ENCODE data around the gene SPOCK1.
"Not testable (repeated sequence)": the region's sequence is repeated elsewhere in the genome, so short reads cannot be mapped to it uniquely, and the experiment has no call there.

The SPOCK1 gene

GRCh38 chr5:136994154-136994553 lies 505.0 kb downstream of the SPOCK1 start:
- DNase-seq = no peak

- DNase-seq = no peak
Observed at GRCh38 chr5:136992796-136993489, 506.2 kb downstream of the SPOCK1 start.

GRCh38 chr5:136985785-136986475 lies 513.2 kb downstream of the SPOCK1 start:
- DNase-seq = no peak

GRCh38 chr5:136984772-136985446 lies 514.2 kb downstream of the SPOCK1 start:
- no peak for DNase-seq

GRCh38 chr5:136981936-136982335 lies 517.2 kb downstream of the SPOCK1 start:
- DNase-seq = no peak

GRCh38 chr5:136979131-136979530 lies 520.0 kb downstream of the SPOCK1 start:
- DNase-seq = no peak

GRCh38 chr5:136963504-136963903 lies 535.6 kb downstream of the SPOCK1 start:
- DNase-seq = no peak

GRCh38 chr5:136957428-136957827 lies 541.7 kb downstream of the SPOCK1 start:
- no peak for DNase-seq

GRCh38 chr5:136954142-136954541 lies 545.0 kb downstream of the SPOCK1 start:
- DNase-seq = not testable (repeated sequence)

- not testable (repeated sequence) for DNase-seq
Observed at GRCh38 chr5:136953346-136954069, 545.6 kb downstream of the SPOCK1 start.

GRCh38 chr5:136927571-136927970 lies 571.6 kb downstream of the SPOCK1 start:
- no peak for DNase-seq

GRCh38 chr5:136926073-136926472 lies 573.1 kb downstream of the SPOCK1 start:
- DNase-seq = no peak

Measured in effector CD8-positive, alpha-beta T cell (primary cell).